Measurements from ENCODE around the gene KMT2D.

Gene KMT2D

GRCh38 chr12:49051777-49052438, 8.7 kb downstream of the KMT2D start:
- Histone ChIP-seq H2AFZ (ENCODE audit: low read length, unreplicated experiment) (no peak overlapping the region), H3K36me3 (ENCODE audit: insufficient read depth, low read length) (peaks cover 18% of the 10 kb centered on the region), H3K27me3 (ENCODE audit: insufficient read depth, low read length) (no peaks in the 10 kb centered on the region), H3K4me3 (ENCODE audit: low read depth, low read length) (no peak overlapping the region), H3K27ac (ENCODE audit: low read depth, low read length) (no peak overlapping the region), H3K79me2 (ENCODE audit: control insufficient read depth, insufficient read depth, low read length, unreplicated experiment) (peaks cover 48% of the 10 kb centered on the region), H3K4me1 (ENCODE audit: control insufficient read depth, insufficient read depth, low read length, unreplicated experiment) (peaks cover 33% of the 10 kb centered on the region)

GRCh38 chr12:49051373-49051764, 9.2 kb downstream of the KMT2D start:
- Histone ChIP-seq H2AFZ (ENCODE audit: low read length, unreplicated experiment) (no peak overlapping the region), H3K36me3 (ENCODE audit: insufficient read depth, low read length) (peaks cover 18% of the 10 kb centered on the region), H3K4me3 (ENCODE audit: low read depth, low read length) (no peak overlapping the region), H3K79me2 (ENCODE audit: control insufficient read depth, insufficient read depth, low read length, unreplicated experiment) (peaks cover 42% of the 10 kb centered on the region), H3K4me1 (ENCODE audit: control insufficient read depth, insufficient read depth, low read length, unreplicated experiment) (peaks cover 28% of the 10 kb centered on the region), H3K27ac (ENCODE audit: low read depth, low read length) (no peak overlapping the region), H3K27me3 (ENCODE audit: insufficient read depth, low read length) (no peaks in the 10 kb centered on the region)

- H3K4me1 ChIP-seq (ENCODE audit: control insufficient read depth, insufficient read depth, low read length, unreplicated experiment), result peaks cover 23% of the 10 kb centered on the region
- peaks cover 36% of the 10 kb centered on the region for H3K79me2 ChIP-seq (ENCODE audit: control insufficient read depth, insufficient read depth, low read length, unreplicated experiment)
- peaks cover 22% of the 10 kb centered on the region for H3K36me3 ChIP-seq (ENCODE audit: insufficient read depth, low read length)
- H2AFZ ChIP-seq (ENCODE audit: low read length, unreplicated experiment), result no peak overlapping the region
- no peaks in the 10 kb centered on the region for H3K27me3 ChIP-seq (ENCODE audit: insufficient read depth, low read length)
- H3K4me3 ChIP-seq (ENCODE audit: low read depth, low read length), result no peak overlapping the region
- no peak overlapping the region for H3K27ac ChIP-seq (ENCODE audit: low read depth, low read length)
These were observed 9.9 kb downstream of the KMT2D start for GRCh38 chr12:49050507-49051372.

GRCh38 chr12:49049566-49050224, 10.9 kb downstream of the KMT2D start:
- H3K4me3 ChIP-seq (ENCODE audit: low read depth, low read length), result no peak overlapping the region
- peaks cover 26% of the 10 kb centered on the region for H3K79me2 ChIP-seq (ENCODE audit: control insufficient read depth, insufficient read depth, low read length, unreplicated experiment)
- H3K27ac ChIP-seq (ENCODE audit: low read depth, low read length), result 0 out of 2 replicates have a peak overlapping the region, but pooled peaks have one; percentile 3
- peaks cover 16% of the 10 kb centered on the region for H3K4me1 ChIP-seq (ENCODE audit: control insufficient read depth, insufficient read depth, low read length, unreplicated experiment)
- no peaks in the 10 kb centered on the region for H3K27me3 ChIP-seq (ENCODE audit: insufficient read depth, low read length)
- peaks cover 28% of the 10 kb centered on the region for H3K36me3 ChIP-seq (ENCODE audit: insufficient read depth, low read length)
- H2AFZ ChIP-seq (ENCODE audit: low read length, unreplicated experiment), result no peak overlapping the region

GRCh38 chr12:49048953-49049352, 11.6 kb downstream of the KMT2D start:
- peaks cover 18% of the 10 kb centered on the region for H3K79me2 ChIP-seq (ENCODE audit: control insufficient read depth, insufficient read depth, low read length, unreplicated experiment)
- H3K27ac ChIP-seq (ENCODE audit: low read depth, low read length), result no peak overlapping the region
- peaks cover 16% of the 10 kb centered on the region for H3K4me1 ChIP-seq (ENCODE audit: control insufficient read depth, insufficient read depth, low read length, unreplicated experiment)
- no peak overlapping the region for H2AFZ ChIP-seq (ENCODE audit: low read length, unreplicated experiment)
- no peak overlapping the region for H3K4me3 ChIP-seq (ENCODE audit: low read depth, low read length)
- H3K27me3 ChIP-seq (ENCODE audit: insufficient read depth, low read length), result no peaks in the 10 kb centered on the region
- H3K36me3 ChIP-seq (ENCODE audit: insufficient read depth, low read length), result peaks cover 33% of the 10 kb centered on the region

GRCh38 chr12:49046129-49046895, 14.3 kb downstream of the KMT2D start:
- Histone ChIP-seq H3K4me1 (ENCODE audit: control insufficient read depth, insufficient read depth, low read length, unreplicated experiment) (peaks cover 16% of the 10 kb centered on the region), H3K79me2 (ENCODE audit: control insufficient read depth, insufficient read depth, low read length, unreplicated experiment) (peaks cover 8% of the 10 kb centered on the region), H2AFZ (ENCODE audit: low read length, unreplicated experiment) (no peak overlapping the region), H3K4me3 (ENCODE audit: low read depth, low read length) (no peak overlapping the region), H3K27me3 (ENCODE audit: insufficient read depth, low read length) (no peaks in the 10 kb centered on the region), H3K27ac (ENCODE audit: low read depth, low read length) (no peak overlapping the region), H3K36me3 (ENCODE audit: insufficient read depth, low read length) (peaks cover 55% of the 10 kb centered on the region)

- Histone ChIP-seq H3K27ac (ENCODE audit: low read depth, low read length) (no peak overlapping the region), H3K79me2 (ENCODE audit: control insufficient read depth, insufficient read depth, low read length, unreplicated experiment) (no peaks in the 10 kb centered on the region), H3K27me3 (ENCODE audit: insufficient read depth, low read length) (no peaks in the 10 kb centered on the region), H3K4me1 (ENCODE audit: control insufficient read depth, insufficient read depth, low read length, unreplicated experiment) (peaks cover 6% of the 10 kb centered on the region), H3K36me3 (ENCODE audit: insufficient read depth, low read length) (peaks cover 55% of the 10 kb centered on the region), H3K4me3 (ENCODE audit: low read depth, low read length) (no peak overlapping the region), H2AFZ (ENCODE audit: low read length, unreplicated experiment) (no peak overlapping the region)
These were observed 15.9 kb downstream of the KMT2D start for GRCh38 chr12:49044660-49045059.

- peaks cover 58% of the 10 kb centered on the region for H3K36me3 ChIP-seq (ENCODE audit: insufficient read depth, low read length)
These were observed 16.7 kb downstream of the KMT2D start for GRCh38 chr12:49043856-49044258.

GRCh38 chr12:49043241-49043640, 17.4 kb downstream of the KMT2D start:
- Histone ChIP-seq H3K79me2 (ENCODE audit: control insufficient read depth, insufficient read depth, low read length, unreplicated experiment) (no peaks in the 10 kb centered on the region), H2AFZ (ENCODE audit: low read length, unreplicated experiment) (no peak overlapping the region), H3K27me3 (ENCODE audit: insufficient read depth, low read length) (no peaks in the 10 kb centered on the region), H3K36me3 (ENCODE audit: insufficient read depth, low read length) (peaks cover 54% of the 10 kb centered on the region), H3K4me3 (ENCODE audit: low read depth, low read length) (no peak overlapping the region), H3K4me1 (ENCODE audit: control insufficient read depth, insufficient read depth, low read length, unreplicated experiment) (no peaks in the 10 kb centered on the region), H3K27ac (ENCODE audit: low read depth, low read length) (no peak overlapping the region)

More at GRCh38 chr12:49043856-49044258, 16.7 kb downstream of the KMT2D start:
- H3K27ac ChIP-seq (ENCODE audit: low read depth, low read length), result no peak overlapping the region
- H3K27me3 ChIP-seq (ENCODE audit: insufficient read depth, low read length), result no peaks in the 10 kb centered on the region
- H3K4me3 ChIP-seq (ENCODE audit: low read depth, low read length), result no peak overlapping the region
- H3K79me2 ChIP-seq (ENCODE audit: control insufficient read depth, insufficient read depth, low read length, unreplicated experiment), result no peaks in the 10 kb centered on the region
- no peak overlapping the region for H2AFZ ChIP-seq (ENCODE audit: low read length, unreplicated experiment)
- no peaks in the 10 kb centered on the region for H3K4me1 ChIP-seq (ENCODE audit: control insufficient read depth, insufficient read depth, low read length, unreplicated experiment)

- no peak overlapping the region for H3K27ac ChIP-seq (ENCODE audit: low read depth, low read length)
- H3K79me2 ChIP-seq (ENCODE audit: control insufficient read depth, insufficient read depth, low read length, unreplicated experiment), result no peaks in the 10 kb centered on the region
- H3K27me3 ChIP-seq (ENCODE audit: insufficient read depth, low read length), result no peaks in the 10 kb centered on the region
- H3K4me3 ChIP-seq (ENCODE audit: low read depth, low read length), result no peak overlapping the region
- no peak overlapping the region for H2AFZ ChIP-seq (ENCODE audit: low read length, unreplicated experiment)
- H3K4me1 ChIP-seq (ENCODE audit: control insufficient read depth, insufficient read depth, low read length, unreplicated experiment), result no peaks in the 10 kb centered on the region
- H3K36me3 ChIP-seq (ENCODE audit: insufficient read depth, low read length), result peaks cover 46% of the 10 kb centered on the region
These were observed 18.6 kb downstream of the KMT2D start for GRCh38 chr12:49041881-49042484.
